Measurements from ENCODE around the gene SLC22A31.

Gene SLC22A31

DNA sequence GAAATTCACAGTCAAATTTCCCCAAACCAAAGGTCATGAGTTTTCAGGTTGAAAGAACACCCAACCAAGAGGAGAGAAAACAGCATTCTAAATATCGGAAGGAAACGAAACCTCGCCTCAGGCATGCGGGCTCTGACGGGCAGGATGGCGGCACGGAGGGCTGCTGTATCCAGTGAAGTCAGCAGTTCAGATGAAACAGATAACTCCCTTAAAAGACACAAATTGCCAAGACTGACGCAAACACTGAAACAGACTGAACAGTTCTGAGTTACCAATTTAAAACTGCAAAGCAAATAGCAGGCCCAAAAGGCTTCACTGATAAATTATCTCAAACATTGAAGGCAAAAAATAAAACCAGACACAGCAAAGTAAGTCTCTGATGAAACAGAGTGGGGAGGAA lies 49.4 kb downstream of the SLC22A31 start:
- Histone ChIP-seq H3K79me2 (ENCODE audit: insufficient read depth, low read length) (no peaks in the 10 kb centered on the region), H3K27ac (ENCODE audit: low read depth, low read length) (no peak overlapping the region), H3F3A (ENCODE audit: insufficient read depth) (peaks cover 16% of the 10 kb centered on the region), H4K20me1 (ENCODE audit: low read depth, low read length) (no peaks in the 10 kb centered on the region), H3K9me3 (ENCODE audit: insufficient read depth, low read length) (peaks cover 14% of the 10 kb centered on the region; the same call in 1 of the 2 replicates), H3K4me2 (ENCODE audit: low read depth, low read length, poor library complexity, severe bottlenecking) (no peak overlapping the region), H3K9me2 (replicated peaks; ENCODE audit: insufficient read depth, low read length) (no peaks in the 10 kb centered on the region), H3K4me3 (ENCODE audit: insufficient read depth, low read length, poor library complexity, severe bottlenecking) (no peak overlapping the region), H2AFZ (ENCODE audit: low read depth, low read length, severe bottlenecking) (no peak overlapping the region), H3K9ac (ENCODE audit: low read length) (no peak overlapping the region), H3K36me3 (ENCODE audit: low read length) (peaks cover 37% of the 10 kb centered on the region), H3K27me3 (ENCODE audit: low read length) (no peaks in the 10 kb centered on the region)
- TF ChIP-seq, protein P1, sequence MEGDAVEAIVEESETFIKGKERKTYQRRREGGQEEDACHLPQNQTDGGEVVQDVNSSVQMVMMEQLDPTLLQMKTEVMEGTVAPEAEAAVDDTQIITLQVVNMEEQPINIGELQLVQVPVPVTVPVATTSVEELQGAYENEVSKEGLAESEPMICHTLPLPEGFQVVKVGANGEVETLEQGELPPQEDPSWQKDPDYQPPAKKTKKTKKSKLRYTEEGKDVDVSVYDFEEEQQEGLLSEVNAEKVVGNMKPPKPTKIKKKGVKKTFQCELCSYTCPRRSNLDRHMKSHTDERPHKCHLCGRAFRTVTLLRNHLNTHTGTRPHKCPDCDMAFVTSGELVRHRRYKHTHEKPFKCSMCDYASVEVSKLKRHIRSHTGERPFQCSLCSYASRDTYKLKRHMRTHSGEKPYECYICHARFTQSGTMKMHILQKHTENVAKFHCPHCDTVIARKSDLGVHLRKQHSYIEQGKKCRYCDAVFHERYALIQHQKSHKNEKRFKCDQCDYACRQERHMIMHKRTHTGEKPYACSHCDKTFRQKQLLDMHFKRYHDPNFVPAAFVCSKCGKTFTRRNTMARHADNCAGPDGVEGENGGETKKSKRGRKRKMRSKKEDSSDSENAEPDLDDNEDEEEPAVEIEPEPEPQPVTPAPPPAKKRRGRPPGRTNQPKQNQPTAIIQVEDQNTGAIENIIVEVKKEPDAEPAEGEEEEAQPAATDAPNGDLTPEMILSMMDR (IDR thresholded peaks at IDR 0.05; ENCODE audit: insufficient read depth, low read length, poor library complexity, severe bottlenecking) = no peak
- no peak for TF ChIP-seq EZH2phosphoT487 (conservative IDR thresholded peaks at IDR 0.05; ENCODE audit: low read length)

DNA sequence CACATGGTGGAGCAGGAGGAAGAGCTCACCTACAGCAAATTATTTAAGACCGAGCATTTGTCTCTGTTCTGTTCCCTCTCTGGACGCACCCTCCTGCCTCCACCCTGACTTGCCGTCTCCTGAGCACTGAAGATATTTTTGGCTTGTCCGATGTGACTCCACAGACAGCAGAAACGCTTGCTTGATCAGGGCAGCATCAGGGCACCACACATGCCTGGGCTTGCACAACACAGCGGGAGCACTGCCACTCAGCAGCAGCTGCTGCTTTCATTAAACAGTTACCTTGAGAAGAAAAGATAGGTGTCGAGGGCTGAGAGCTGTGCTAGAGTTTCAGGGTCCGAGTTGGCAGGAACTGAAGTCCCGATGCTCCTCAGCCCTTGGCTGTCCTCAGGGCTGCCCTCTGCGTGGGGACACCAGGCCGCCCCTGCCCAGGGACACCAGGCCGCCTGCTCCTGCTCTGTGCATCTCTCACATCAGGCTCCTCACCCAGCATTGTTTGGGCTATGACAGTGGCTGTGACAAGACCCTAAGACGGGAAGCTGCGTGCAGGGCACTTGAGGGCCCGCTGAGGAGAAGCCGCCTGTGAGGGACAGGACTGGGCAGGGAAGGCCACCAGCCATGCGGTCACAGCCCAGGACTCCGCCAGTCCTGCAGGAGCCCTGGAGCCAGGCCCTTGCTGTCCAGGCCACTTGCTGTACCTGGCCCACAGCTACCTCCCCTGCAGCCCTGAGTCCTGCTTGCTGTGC lies 50.1 kb downstream of the SLC22A31 start:
- Histone ChIP-seq H3K27me3 (ENCODE audit: low read length) (no peaks in the 10 kb centered on the region), H3K9ac (ENCODE audit: low read length) (no peak overlapping the region), H3K9me3 (ENCODE audit: insufficient read depth, low read length) (peaks cover 14% of the 10 kb centered on the region; the same call in 1 of the 2 replicates), H2AFZ (ENCODE audit: low read depth, low read length, severe bottlenecking) (no peak overlapping the region), H3K36me3 (ENCODE audit: low read length) (peaks cover 45% of the 10 kb centered on the region), H3K4me2 (ENCODE audit: low read depth, low read length, poor library complexity, severe bottlenecking) (no peak overlapping the region), H3K9me2 (replicated peaks; ENCODE audit: insufficient read depth, low read length) (no peaks in the 10 kb centered on the region), H3K79me2 (ENCODE audit: insufficient read depth, low read length) (no peaks in the 10 kb centered on the region), H3F3A (ENCODE audit: insufficient read depth) (peaks cover 16% of the 10 kb centered on the region), H4K20me1 (ENCODE audit: low read depth, low read length) (no peaks in the 10 kb centered on the region), H3K27ac (ENCODE audit: low read depth, low read length) (no peak overlapping the region), H3K4me3 (ENCODE audit: insufficient read depth, low read length, poor library complexity, severe bottlenecking) (no peak overlapping the region)
- TF ChIP-seq, protein P1 (IDR thresholded peaks at IDR 0.05; ENCODE audit: insufficient read depth, low read length, poor library complexity, severe bottlenecking) = no peak
- TF ChIP-seq EZH2phosphoT487 (conservative IDR thresholded peaks at IDR 0.05; ENCODE audit: low read length) = no peak

DNA sequence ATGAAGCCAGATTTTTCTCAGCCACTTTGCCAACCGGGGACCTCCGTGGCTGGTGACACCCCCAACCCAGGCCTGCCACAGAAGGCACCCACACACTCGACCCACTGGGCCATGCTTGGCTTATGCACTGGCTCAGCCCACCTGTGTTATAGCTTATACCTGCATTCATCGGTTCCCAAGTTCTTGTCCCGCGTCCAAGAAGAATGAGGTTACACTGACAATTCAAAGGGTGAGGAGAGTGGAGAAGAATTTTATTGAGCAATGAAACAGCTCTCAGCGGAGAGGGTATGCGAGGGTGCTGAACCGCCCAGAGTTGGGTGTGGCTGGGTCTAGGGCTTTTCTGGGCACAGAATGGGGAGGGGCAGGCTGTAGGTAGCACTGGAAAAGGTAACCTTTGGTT lies 51.0 kb downstream of the SLC22A31 start:
- Histone ChIP-seq H3K79me2 (ENCODE audit: insufficient read depth, low read length) (no peaks in the 10 kb centered on the region), H3K9me3 (ENCODE audit: insufficient read depth, low read length) (peaks cover 14% of the 10 kb centered on the region; the same call in 1 of the 2 replicates), H3K27me3 (ENCODE audit: low read length) (no peaks in the 10 kb centered on the region), H4K20me1 (ENCODE audit: low read depth, low read length) (no peaks in the 10 kb centered on the region), H3K27ac (ENCODE audit: low read depth, low read length) (no peak overlapping the region), H3K4me2 (ENCODE audit: low read depth, low read length, poor library complexity, severe bottlenecking) (no peak overlapping the region), H3K9ac (ENCODE audit: low read length) (no peak overlapping the region), H3K36me3 (ENCODE audit: low read length) (peaks cover 46% of the 10 kb centered on the region), H2AFZ (ENCODE audit: low read depth, low read length, severe bottlenecking) (no peak overlapping the region), H3F3A (ENCODE audit: insufficient read depth) (peaks cover 16% of the 10 kb centered on the region), H3K9me2 (replicated peaks; ENCODE audit: insufficient read depth, low read length) (no peaks in the 10 kb centered on the region), H3K4me3 (ENCODE audit: insufficient read depth, low read length, poor library complexity, severe bottlenecking) (no peak overlapping the region)
- TF ChIP-seq EZH2phosphoT487 (conservative IDR thresholded peaks at IDR 0.05; ENCODE audit: low read length) = no peak
- TF ChIP-seq, protein P1 (IDR thresholded peaks at IDR 0.05; ENCODE audit: insufficient read depth, low read length, poor library complexity, severe bottlenecking) = no peak
